HEK293T (cell line): ENCODE measurements around the gene HNRNPUL2.

ENCODE experiments used
- CTCF ChIA-PET: fragments of 350-600 bp; formaldehyde crosslinking; extraction: SDS; loops from one replicate; lab custom pipeline; 2021; ENCODE audit warnings: antibody characterized with exemption, inconsistent platforms; lab: Yijun Ruan, JAX
- POLR2A ChIA-PET: fragments of 350-600 bp; formaldehyde crosslinking; extraction: SDS; loops from one replicate; lab custom pipeline; 2020; ENCODE audit warnings: antibody characterized with exemption, inconsistent platforms; lab: Yijun Ruan, JAX
- DNase-seq: peaks from one replicate; pipeline ENCODE4 v3.0.0; 2012; ENCODE audit warnings: mixed read lengths; ENCODE audit errors: extremely low spot score
- ARNT ChIP-seq: fragments of 450-650 bp; IDR thresholded peaks from 2 replicates; pipeline ENCODE4 v1.6.1; 2017; ENCODE audit warnings: mild to moderate bottlenecking
- BHLHE40 ChIP-seq: fragments of 450-650 bp; IDR thresholded peaks from 2 replicates; pipeline ENCODE4 v1.6.1; 2016; ENCODE audit warnings: mild to moderate bottlenecking, moderate library complexity, borderline replicate concordance
- CTBP1 ChIP-seq: fragments of 450-650 bp; IDR thresholded peaks from 2 replicates; pipeline ENCODE4 v1.6.1; 2016; ENCODE audit warnings: borderline replicate concordance
- ELF4 ChIP-seq: fragments of 450-650 bp; IDR thresholded peaks from 2 replicates; pipeline ENCODE4 v1.6.1; 2017; ENCODE audit warnings: antibody characterized with exemption
- FOXA1 ChIP-seq: fragments of 450-650 bp; IDR thresholded peaks from 2 replicates; pipeline ENCODE4 v1.6.1; 2016; ENCODE audit warnings: mild to moderate bottlenecking
- FOXK2 ChIP-seq: fragments of 450-650 bp; IDR thresholded peaks from 2 replicates; pipeline ENCODE4 v1.6.1; 2016; ENCODE audit warnings: mild to moderate bottlenecking
- FOXM1 ChIP-seq: fragments of 450-650 bp; IDR thresholded peaks from 2 replicates; pipeline ENCODE4 v1.6.1; 2017; ENCODE audit warnings: mild to moderate bottlenecking, borderline replicate concordance
- HDGF ChIP-seq: fragments of 450-650 bp; IDR thresholded peaks from 2 replicates; pipeline ENCODE4 v1.6.1; 2017; ENCODE audit warnings: antibody characterized with exemption, borderline replicate concordance
- L3MBTL2 ChIP-seq: fragments of 450-650 bp; conservative IDR thresholded peaks from 2 replicates; pipeline ENCODE4 v1.6.1; 2016; ENCODE audit warnings: mild to moderate bottlenecking
- LEF1 ChIP-seq: fragments of 450-650 bp; IDR thresholded peaks from 2 replicates; pipeline ENCODE4 v1.6.1; 2017; ENCODE audit warnings: mild to moderate bottlenecking, borderline replicate concordance
- NFRKB ChIP-seq: fragments of 450-650 bp; IDR thresholded peaks from 2 replicates; pipeline ENCODE4 v1.6.1; 2016; ENCODE audit warnings: mild to moderate bottlenecking, moderate library complexity
- SP1 ChIP-seq: fragments of 450-650 bp; IDR thresholded peaks from 2 replicates; pipeline ENCODE4 v1.6.1; 2017
- SUZ12 ChIP-seq: fragments of 450-650 bp; IDR thresholded peaks from 2 replicates; pipeline ENCODE4 v1.6.1; 2016; ENCODE audit warnings: mild to moderate bottlenecking
- TARDBP ChIP-seq: fragments of 450-650 bp; IDR thresholded peaks from 2 replicates; pipeline ENCODE4 v1.6.1; 2016
- ZNF384 ChIP-seq: fragments of 450-650 bp; IDR thresholded peaks from 2 replicates; pipeline ENCODE4 v1.6.1; 2016
- TF ChIP-seq, protein P1 (sequence below): fragments of 450-650 bp; IDR thresholded peaks from 2 replicates; pipeline ENCODE4 v1.6.1; 2016

The HNRNPUL2 gene

DNA sequence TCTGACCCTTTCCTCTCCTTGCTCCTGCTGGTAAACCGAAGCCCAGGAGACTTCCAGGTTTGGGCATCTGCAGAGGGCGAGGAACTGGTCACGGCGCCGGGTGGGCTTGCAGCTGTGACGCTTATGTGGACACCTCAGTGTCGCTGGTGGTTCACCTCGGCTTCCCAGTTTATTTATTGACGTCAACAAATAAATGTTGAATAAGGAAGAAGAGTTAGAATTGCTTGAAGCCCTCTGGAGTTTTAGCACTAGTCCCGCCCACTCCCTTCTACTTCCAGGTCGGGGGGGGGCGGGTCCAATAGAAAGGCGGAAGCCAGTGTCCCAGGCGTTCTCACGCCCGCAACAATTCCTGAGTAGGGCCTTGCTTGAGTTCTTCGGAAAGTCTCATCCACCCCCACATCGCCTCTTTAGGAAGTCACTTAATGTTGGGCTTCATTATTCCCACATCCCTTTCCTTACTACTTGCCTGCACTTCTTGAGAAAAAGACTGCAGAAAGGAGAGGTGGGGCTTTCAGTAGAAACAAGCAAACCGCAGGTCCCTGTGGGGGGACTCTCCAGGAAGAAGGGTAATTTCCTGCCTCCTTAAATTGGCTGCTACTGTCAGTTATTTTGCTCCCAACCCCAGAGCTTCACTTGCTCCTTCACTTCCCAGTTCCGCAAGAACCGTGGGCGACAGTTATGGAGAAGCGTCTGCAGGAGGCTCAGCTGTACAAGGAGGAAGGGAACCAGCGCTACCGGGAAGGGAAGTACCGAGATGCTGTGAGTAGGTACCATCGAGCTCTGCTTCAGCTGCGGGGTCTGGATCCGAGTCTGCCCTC is 1.1 kb upstream of the HNRNPUL2 start, which contains the start of gene TTC9C:
TTC9C (plus strand) TSS at position 316 of the 818 bp plus-strand sequence; CDS start at position 679, 363 bp downstream.
- DNase-seq, result peak; percentile 77
- TF ChIP-seq ELF4 (peak; percentile 58; the same call in 1 of the 2 replicates), CTBP1 (no peak)
- CTCF ChIA-PET, result interaction anchor here (0.6 to 1.1 kb wide), 2 partner anchors 42 to 58 kb away, joined by 3 to 6 read pairs; partner anchors contain the start of gene TMEM179B
- POLR2A ChIA-PET, result interaction anchor here (0.6 to 7.7 kb wide), 22 partner anchors 20 to 229 kb away, joined by 3 to 97 read pairs (median 8); partner anchors contain the start of genes BSCL2, GNG3, INTS5 and LBHD1

DNA sequence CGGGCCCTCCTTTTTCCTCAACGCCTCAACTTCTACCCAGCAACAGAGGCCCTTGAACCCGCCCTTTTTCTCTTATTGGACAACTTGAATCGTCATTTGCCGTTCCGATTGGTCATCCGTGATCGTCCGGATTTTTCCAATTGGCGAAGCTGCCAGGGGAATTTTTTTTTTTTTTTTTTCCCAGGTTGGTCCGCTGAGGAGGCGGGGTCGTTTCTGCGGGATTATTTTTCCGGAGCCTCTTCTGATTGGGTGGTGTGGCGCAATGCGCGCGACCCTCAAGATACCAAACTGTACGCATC is 564 bp upstream of the HNRNPUL2 start:
- POLR2A ChIA-PET, result interaction anchor here (0.6 to 7.7 kb wide), 37 partner anchors 12 to 229 kb away, joined by 3 to 97 read pairs (median 6); partner anchors contain the start of genes BSCL2, C11orf98, CSKMT and EEF1G
- peak; percentile 78 for DNase-seq
- CTCF ChIA-PET, result interaction anchor here (0.6 to 1.5 kb wide), 2 partner anchors 42 to 59 kb away, joined by 3 to 6 read pairs; partner anchors contain the start of gene TMEM179B
- TF ChIP-seq FOXM1, result peak; percentile 18; the same call in 1 of the 2 replicates
- TF ChIP-seq FOXA1, result no peak
- TF ChIP-seq ZNF384, result peak; percentile 99

DNA sequence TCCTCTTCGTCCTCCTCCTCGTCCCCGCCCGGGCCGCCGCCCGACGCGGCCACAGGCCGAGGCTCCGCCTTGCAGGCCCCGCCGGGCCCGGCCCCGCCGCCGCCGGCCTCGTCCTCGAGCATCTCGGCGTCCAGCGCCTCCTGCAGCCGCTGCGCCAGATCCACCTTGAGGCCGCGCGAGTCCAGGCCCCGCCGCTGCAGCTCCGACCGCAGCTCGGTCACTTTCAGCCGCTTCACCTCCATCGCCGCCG is 417 bp downstream of the HNRNPUL2 start:
- no peak for TF ChIP-seq TARDBP
- no peak for TF ChIP-seq FOXK2
- no peak for TF ChIP-seq FOXA1
- no peak for TF ChIP-seq L3MBTL2
- TF ChIP-seq SUZ12, result no peak
- TF ChIP-seq HDGF, result no peak
- no peak for TF ChIP-seq CTBP1
- no peak for TF ChIP-seq ARNT
- no peak for TF ChIP-seq FOXM1
- no peak for TF ChIP-seq ELF4
- no peak for TF ChIP-seq ZNF384
- no peak for TF ChIP-seq SP1
- no peak for TF ChIP-seq BHLHE40
- no peak for TF ChIP-seq LEF1
- TF ChIP-seq, protein P1, sequence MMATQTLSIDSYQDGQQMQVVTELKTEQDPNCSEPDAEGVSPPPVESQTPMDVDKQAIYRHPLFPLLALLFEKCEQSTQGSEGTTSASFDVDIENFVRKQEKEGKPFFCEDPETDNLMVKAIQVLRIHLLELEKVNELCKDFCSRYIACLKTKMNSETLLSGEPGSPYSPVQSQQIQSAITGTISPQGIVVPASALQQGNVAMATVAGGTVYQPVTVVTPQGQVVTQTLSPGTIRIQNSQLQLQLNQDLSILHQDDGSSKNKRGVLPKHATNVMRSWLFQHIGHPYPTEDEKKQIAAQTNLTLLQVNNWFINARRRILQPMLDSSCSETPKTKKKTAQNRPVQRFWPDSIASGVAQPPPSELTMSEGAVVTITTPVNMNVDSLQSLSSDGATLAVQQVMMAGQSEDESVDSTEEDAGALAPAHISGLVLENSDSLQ, result no peak
- TF ChIP-seq NFRKB, result no peak
- DNase-seq, result no peak
- CTCF ChIA-PET, result interaction anchor here (0.6 to 1.5 kb wide), 3 partner anchors 9 to 60 kb away, joined by 3 to 6 read pairs (median 5); partner anchors contain the start of gene TMEM179B
- POLR2A ChIA-PET, result interaction anchor here (0.8 to 7.7 kb wide), 35 partner anchors 11 to 954 kb away, joined by 3 to 97 read pairs (median 6); partner anchors contain the start of genes BSCL2, C11orf98, CSKMT and EEF1G

DNA sequence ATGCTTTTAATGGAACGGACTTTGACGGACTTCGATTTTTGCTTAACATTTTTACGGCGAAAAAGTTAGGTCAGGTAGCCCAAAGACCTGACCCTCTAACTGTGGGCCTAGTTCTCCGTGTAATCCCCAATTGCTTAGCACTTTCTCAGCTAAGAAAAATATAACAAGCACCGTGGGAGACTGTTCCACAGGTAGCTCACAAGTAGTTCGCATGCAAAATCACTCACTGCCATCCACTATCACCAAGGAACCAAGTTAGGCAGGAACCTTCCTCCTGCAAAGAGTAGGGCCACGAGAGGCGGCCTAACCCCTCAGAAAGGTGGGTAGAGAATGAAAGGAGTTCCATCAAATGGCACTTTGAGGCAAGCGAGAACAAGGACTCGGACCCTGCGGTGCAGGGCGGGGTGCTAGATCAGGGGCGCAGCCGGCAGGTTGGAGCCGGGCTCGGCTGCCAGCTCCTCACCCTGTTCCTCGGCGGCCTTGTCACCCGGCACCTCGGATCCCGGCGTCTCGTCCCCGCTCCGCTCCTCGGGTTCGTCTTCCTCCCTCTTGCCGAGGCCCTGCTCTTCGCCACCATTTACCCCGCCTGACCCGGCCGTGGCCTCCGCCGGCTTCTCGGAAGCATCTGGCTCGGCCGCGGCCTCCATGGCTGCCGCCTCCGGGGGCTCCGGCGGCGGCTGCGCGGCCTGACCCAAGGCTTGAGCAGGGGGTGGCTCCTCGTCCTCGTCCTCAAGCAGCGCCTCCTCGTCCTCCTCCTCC is 922 bp downstream of the HNRNPUL2 start:
- ChIA-PET CTCF (interaction anchor here (0.6 to 1.5 kb wide), 4 partner anchors 8 to 1183 kb away, joined by 3 to 6 read pairs (median 4); partner anchors contain the start of gene TMEM179B), POLR2A (interaction anchor here (1.0 to 7.7 kb wide), 23 partner anchors 10 to 955 kb away, joined by 3 to 97 read pairs (median 6); partner anchors contain the start of genes BSCL2, C11orf98, CSKMT and GNG3)
- no peak for TF ChIP-seq LEF1
- TF ChIP-seq, protein P1, result no peak
- no peak for TF ChIP-seq CTBP1
- TF ChIP-seq TARDBP, result no peak
- no peak for TF ChIP-seq ZNF384
- TF ChIP-seq NFRKB, result no peak
- no peak for TF ChIP-seq SUZ12
- TF ChIP-seq ELF4, result no peak
- TF ChIP-seq FOXK2, result no peak
- no peak for TF ChIP-seq ARNT
- no peak for TF ChIP-seq BHLHE40
- no peak for TF ChIP-seq HDGF
- TF ChIP-seq L3MBTL2, result no peak
- TF ChIP-seq SP1, result no peak
- TF ChIP-seq FOXM1, result no peak
- TF ChIP-seq FOXA1, result no peak
- no peak for DNase-seq

DNA sequence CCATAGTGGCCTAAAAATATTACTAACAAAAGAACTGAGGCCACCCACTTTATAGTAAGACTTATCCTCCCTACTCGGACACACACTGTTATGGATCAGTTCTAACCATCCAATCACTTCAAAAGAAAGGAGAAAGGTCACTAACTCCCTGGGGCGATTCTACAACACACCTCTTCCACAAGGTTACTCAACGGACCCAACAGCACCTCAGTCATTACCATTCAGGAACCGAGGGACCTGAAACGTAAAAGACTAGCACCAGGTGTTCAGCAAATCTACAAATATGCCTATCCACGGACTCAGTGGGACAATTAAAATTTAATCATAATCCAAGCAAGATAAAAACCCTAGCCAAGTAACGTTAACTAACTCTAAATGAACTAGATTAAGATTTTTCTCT is 1.6 kb downstream of the HNRNPUL2 start:
- ChIA-PET CTCF (interaction anchor here (0.6 kb wide), 1 partner anchor 1184 kb away, joined by 3 read pairs; no protein-coding TSS in a partner anchor), POLR2A (interaction anchor here (1.0 to 7.7 kb wide), 8 partner anchors 10 to 133 kb away, joined by 3 to 97 read pairs (median 22); partner anchors contain the start of genes BSCL2, GNG3, POLR2G and TUT1)
- TF ChIP-seq ZNF384 (no peak), NFRKB (no peak), FOXA1 (no peak), FOXM1 (no peak), TARDBP (no peak), HDGF (no peak), SUZ12 (no peak), CTBP1 (no peak), L3MBTL2 (no peak), ARNT (no peak), BHLHE40 (no peak), FOXK2 (no peak), SP1 (no peak), LEF1 (no peak)
- TF ChIP-seq, protein P1, result no peak
- no peak for DNase-seq
